ENCODE measurements around the gene SST. TPM values are rescaled to one million over a fixed set of nuclear protein-coding genes. Genes with fewer than 3 reads are reported as not detected.

Gene SST
- total RNA-seq, 2 experiments from 2014 or later, result not detected

- CTCF ChIA-PET, result interaction anchor here (0.5 to 1.8 kb wide), 3 partner anchors 21 to 1948 kb away, joined by 3 to 9 read pairs (median 5); no protein-coding TSS in a partner anchor
- Histone ChIP-seq H3K4me1 (ENCODE audit: insufficient read depth, low read length) (peaks cover 15% of the 10 kb centered on the region), H3K36me3 (ENCODE audit: insufficient read depth, low read length) (peaks cover 10% of the 10 kb centered on the region), H3K4me3 (ENCODE audit: low read length) (no peak overlapping the region), H3K27ac (ENCODE audit: low read depth in 1 of 2, low read length in 2 of 2) (no peak overlapping the region), H3K9me3 (ENCODE audit: control insufficient read depth in 1 of 2, insufficient read depth in 1 of 2, low read length in 2 of 2) (no peaks in the 10 kb centered on the region), H3K27me3 (ENCODE audit: control insufficient read depth in 1 of 2, insufficient read depth in 2 of 2, low read length in 2 of 2) (no peaks in the 10 kb centered on the region)
- Mint-ChIP-seq H3K9me3 (no peaks in the 10 kb centered on the region), H3K27ac (no peak overlapping the region), H3K4me3 (no peak overlapping the region), H3K27me3 (no peaks in the 10 kb centered on the region), H3K36me3 (ENCODE audit: low read depth) (peaks cover 21% of the 10 kb centered on the region), H3K4me1 (ENCODE audit: low read depth) (peaks cover 14% of the 10 kb centered on the region)
- DNase-seq, result no peak
- TF ChIP-seq CTCF (IDR thresholded peaks at IDR 0.05), result no peak
- ATAC-seq (ENCODE audit: poor library complexity), result no peak
- POLR2A ChIA-PET, result interaction anchor here (1.3 kb wide), 1 partner anchor 13 kb away, joined by 4 read pairs; no protein-coding TSS in a partner anchor
- intact Hi-C loops (cut with DNase I, micrococcal nuclease), result loop anchor here in 1 of 2 experiments (10.0 kb wide), 1 partner anchor 103 kb away; no protein-coding TSS in a partner anchor
Measured at GRCh38 chr3:187717572-187717971, 47.4 kb upstream of the SST start.

- POLR2A ChIA-PET, result no interaction called here
- no peaks in the 10 kb centered on the region for H3K36me3 Mint-ChIP-seq (ENCODE audit: low read depth)
Measured at GRCh38 chr3:187714404-187714979, 44.3 kb upstream of the SST start.

GRCh38 chr3:187713504-187713903, 43.3 kb upstream of the SST start:
- Histone ChIP-seq H3K4me1 (ENCODE audit: insufficient read depth, low read length) (peaks cover 15% of the 10 kb centered on the region), H3K36me3 (ENCODE audit: insufficient read depth, low read length) (no peaks in the 10 kb centered on the region), H3K9me3 (ENCODE audit: control insufficient read depth in 1 of 2, insufficient read depth in 1 of 2, low read length in 2 of 2) (no peaks in the 10 kb centered on the region), H3K27ac (ENCODE audit: low read depth in 1 of 2, low read length in 2 of 2) (no peak overlapping the region), H3K27me3 (ENCODE audit: control insufficient read depth in 1 of 2, insufficient read depth in 2 of 2, low read length in 2 of 2) (no peaks in the 10 kb centered on the region), H3K4me3 (ENCODE audit: low read length) (no peak overlapping the region)
- intact Hi-C loops (cut with DNase I, micrococcal nuclease), result loop anchor here (5.0 to 10.0 kb wide), 2 partner anchors 99 to 491 kb away; no protein-coding TSS in a partner anchor
- peak; percentile 71 for ATAC-seq (ENCODE audit: poor library complexity)
- Mint-ChIP-seq H3K27me3 (no peaks in the 10 kb centered on the region), H3K9me3 (no peaks in the 10 kb centered on the region), H3K27ac (no peak overlapping the region), H3K4me3 (no peak overlapping the region), H3K36me3 (ENCODE audit: low read depth) (no peaks in the 10 kb centered on the region), H3K4me1 (ENCODE audit: low read depth) (peaks cover 14% of the 10 kb centered on the region)
- peak in 3 of 14 experiments; percentile 55 to 72 (median 71) for DNase-seq
- ChIA-PET POLR2A (no interaction called here), CTCF (interaction anchor here (0.6 to 3.3 kb wide), 5 partner anchors 10 to 1770 kb away, joined by 3 to 28 read pairs (median 5); partner anchors contain the start of gene RTP2)
- TF ChIP-seq CTCF (IDR thresholded peaks at IDR 0.05), result no peak

More at GRCh38 chr3:187714404-187714979, 44.3 kb upstream of the SST start:
- ATAC-seq (ENCODE audit: poor library complexity) (peak; percentile 90), DNase-seq (peak; percentile 53 to 85 (median 61))
- peak; percentile 89 for TF ChIP-seq CTCF (IDR thresholded peaks at IDR 0.05)
- Histone ChIP-seq H3K4me3 (ENCODE audit: low read length) (no peak overlapping the region), H3K27me3 (ENCODE audit: control insufficient read depth in 1 of 2, insufficient read depth in 2 of 2, low read length in 2 of 2) (no peaks in the 10 kb centered on the region), H3K9me3 (ENCODE audit: control insufficient read depth in 1 of 2, insufficient read depth in 1 of 2, low read length in 2 of 2) (no peaks in the 10 kb centered on the region), H3K4me1 (ENCODE audit: insufficient read depth, low read length) (peaks cover 15% of the 10 kb centered on the region), H3K36me3 (ENCODE audit: insufficient read depth, low read length) (no peaks in the 10 kb centered on the region), H3K27ac (ENCODE audit: low read depth in 1 of 2, low read length in 2 of 2) (no peak overlapping the region)
- intact Hi-C loops (cut with DNase I, micrococcal nuclease), result loop anchor here (1.0 to 10.0 kb wide), 5 partner anchors 98 to 494 kb away; no protein-coding TSS in a partner anchor
- no peaks in the 10 kb centered on the region for H3K27me3 Mint-ChIP-seq
- H3K9me3 Mint-ChIP-seq, result no peaks in the 10 kb centered on the region
- peaks cover 14% of the 10 kb centered on the region for H3K4me1 Mint-ChIP-seq (ENCODE audit: low read depth)
- H3K27ac Mint-ChIP-seq, result no peak overlapping the region
- CTCF ChIA-PET, result interaction anchor here (0.6 to 3.3 kb wide), 8 partner anchors 11 to 1771 kb away, joined by 3 to 28 read pairs (median 3); partner anchors contain the start of gene RTP2
- no peak overlapping the region for H3K4me3 Mint-ChIP-seq

Data from CD4-positive, alpha-beta T cell (primary cell).